Small intestine (tissue), 7 donors: ENCODE data around the gene ARMH1. TPM values are rescaled to one million over a fixed set of nuclear protein-coding genes. Genes with fewer than 3 reads are reported as not detected.
"Not testable (repeated sequence)": the region's sequence is repeated elsewhere in the genome, so short reads cannot be mapped to it uniquely, and the experiment has no call there.

Experiments used
- DNase-seq, 2 donors: peaks; one replicate each; pipeline versions ENCODE4 v3.0.0 to v3.0.0-alpha.2; 2013
- FAIRE-seq: peaks from 2 replicates; lab custom pipeline; 2012; peaks lifted over from hg19 to GRCh38; lab: Jason Lieb, UNC
- H3K27ac ChIP-seq, 3 donors: one replicate each; pipeline ENCODE4 v1.5.1; 2013; ENCODE audit warnings: low read length in 2 of 3, mild to moderate bottlenecking in 2 of 3, control low read depth in 1 of 3, inconsistent platforms in 1 of 3, low read depth in 1 of 3, moderate library complexity in 1 of 3
- H3K27me3 ChIP-seq, 3 donors: one replicate each; pipeline ENCODE4 v1.6.1; 2013; ENCODE audit warnings: low read length in 3 of 3, inconsistent platforms in 1 of 3; ENCODE audit not compliant: control insufficient read depth in 3 of 3, insufficient read depth in 3 of 3
- H3K36me3 ChIP-seq, 3 donors: one replicate each; pipeline ENCODE4 v1.6.1; 2013; ENCODE audit warnings: low read length in 3 of 3, inconsistent platforms in 1 of 3, low read depth in 1 of 3, mild to moderate bottlenecking in 1 of 3, moderate library complexity in 1 of 3; ENCODE audit not compliant: control insufficient read depth in 3 of 3, insufficient read depth in 2 of 3
- H3K4me1 ChIP-seq, 3 donors: one replicate each; pipeline ENCODE4 v1.6.1; 2013; ENCODE audit warnings: low read length in 2 of 3, inconsistent platforms in 1 of 3, low read depth in 1 of 3, mild to moderate bottlenecking in 1 of 3, moderate library complexity in 1 of 3; ENCODE audit not compliant: control insufficient read depth in 3 of 3, insufficient read depth in 2 of 3
- H3K4me3 ChIP-seq, 3 donors: one replicate each; pipeline ENCODE4 v1.5.1; 2013; ENCODE audit warnings: low read length in 3 of 3, control low read depth in 1 of 3, inconsistent platforms in 1 of 3, low read depth in 1 of 3, mild to moderate bottlenecking in 1 of 3, moderate library complexity in 1 of 3
- H3K9me3 ChIP-seq, 2 donors: one replicate each; pipeline ENCODE4 v1.6.1; 2013; ENCODE audit warnings: low read depth in 1 of 2, low read length in 1 of 2; ENCODE audit not compliant: control insufficient read depth in 2 of 2, insufficient read depth in 1 of 2
- WGBS, 3 donors: extraction: QIAGEN DNeasy Blood & Tissue Kit; methylation state at CpG; one replicate each; pipeline ENCODE4 v1.1.7; 2013; 5-methylcytosine and 5-hydroxymethylcytosine counted together
- polyA plus RNA-seq, 4 donors: library from polyadenylated mRNA; stranded (reverse) in 3 of 4; unstranded in 1 of 4; fragments of 200-250 nt in 3 of 4; fragments of 120-200 nt in 1 of 4; gene quantifications; one replicate each; pipeline versions ENCODE4 v1.2.1 to v1.2.3, GENCODE V29; 2013
- donor health status: healthy with polysubstance abuse.
- donor health status: control.
- donor health status: control.
- donor health status: Bipolar disorder and iron deficiency.
- donor health status: healthy.

The ARMH1 gene
- polyA plus RNA-seq, 4 donors, result 2.1 to 6.5 (median 3.4) TPM

DNA sequence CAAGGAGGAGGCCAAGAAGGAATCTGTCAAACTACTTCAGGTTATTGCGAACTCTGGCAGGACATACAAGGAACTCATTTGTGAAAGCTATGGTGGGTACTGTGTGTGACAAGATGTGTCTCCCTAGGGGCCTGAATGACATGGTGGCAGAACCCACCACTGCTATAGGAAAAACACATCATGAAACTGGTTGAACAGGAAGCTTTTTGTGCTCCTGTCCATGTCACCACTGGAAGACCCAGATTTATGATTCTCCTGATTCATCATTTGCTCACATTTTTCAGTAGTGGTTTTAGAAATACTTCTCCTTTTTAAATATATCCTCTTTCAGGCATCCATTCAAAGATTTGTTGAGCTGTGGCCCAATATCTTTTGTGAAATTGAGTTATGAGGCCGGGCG is 23.6 kb downstream of the ARMH1 start:
- peaks cover 0 to 2% (median 0%) of the 10 kb centered on the region in 3 donors for H3K4me1 ChIP-seq
- no peaks in the 10 kb centered on the region for H3K9me3 ChIP-seq
- no peak overlapping the region for H3K4me3 ChIP-seq
- DNase-seq, result no peak
- FAIRE-seq, result no peak
- no peaks in the 10 kb centered on the region for H3K36me3 ChIP-seq
- no peaks in the 10 kb centered on the region for H3K27me3 ChIP-seq
- no peak overlapping the region for H3K27ac ChIP-seq
- WGBS, 3 donors, result 90 to 99% (median 92%) methylated on average over 3 of the region's 3 CpGs

DNA sequence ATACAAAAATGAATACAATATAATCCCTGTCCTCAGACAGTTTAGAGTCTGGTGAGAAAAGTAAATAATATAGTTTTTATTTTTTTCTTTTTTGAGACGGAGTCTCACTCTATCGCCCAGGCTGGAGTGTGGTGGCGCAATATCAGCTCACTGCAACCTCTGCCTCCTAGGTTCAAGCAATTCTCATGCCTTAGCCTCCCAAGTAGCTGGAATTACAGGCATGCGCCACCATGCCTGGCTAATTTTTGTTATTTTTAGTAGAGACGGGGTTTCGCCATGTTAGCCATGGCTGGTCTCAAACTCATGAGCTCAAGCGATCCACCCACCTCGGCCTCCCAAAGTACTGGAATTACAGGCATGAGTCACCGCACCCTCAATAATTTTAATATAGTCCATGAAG is 24.9 kb downstream of the ARMH1 start:
- 89 to 92% (median 89%) methylated on average over 9 of the region's 9 CpGs for WGBS, 3 donors
- not testable (repeated sequence) for DNase-seq, FAIRE-seq

DNA sequence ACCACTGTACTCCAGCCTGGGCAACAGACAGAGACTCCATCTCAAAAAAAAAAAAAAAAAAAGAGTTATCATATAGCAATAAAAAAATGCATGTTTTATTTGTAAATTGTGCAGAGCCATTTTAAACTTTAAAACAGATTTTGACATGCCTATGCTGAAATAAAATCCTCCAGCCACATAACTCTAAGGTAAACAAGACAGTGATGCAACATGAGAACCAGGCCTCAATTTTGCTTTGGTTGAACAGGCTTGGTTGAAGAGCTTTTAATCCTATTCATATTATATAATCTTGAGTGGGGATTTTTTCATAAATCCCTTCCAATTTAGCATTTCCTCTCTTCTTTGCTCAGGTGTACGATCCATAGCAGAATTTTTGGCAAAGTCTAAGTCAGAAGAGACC is 26.1 kb downstream of the ARMH1 start:
- FAIRE-seq (no peak), DNase-seq (no peak)
- Histone ChIP-seq H3K9me3 (no peaks in the 10 kb centered on the region), H3K27ac (no peak overlapping the region), H3K27me3 (no peaks in the 10 kb centered on the region), H3K4me1 (peaks cover 0 to 2% (median 0%) of the 10 kb centered on the region in 3 donors), H3K36me3 (no peaks in the 10 kb centered on the region), H3K4me3 (no peak overlapping the region)
- 33 to 71% (median 40%) methylated on average over 1 of the region's 1 CpG for WGBS, 3 donors

More for the DNA sequence above, 24.9 kb downstream of the ARMH1 start:
- H3K27ac ChIP-seq, H3K9me3 ChIP-seq, H3K36me3 ChIP-seq, H3K27me3 ChIP-seq, H3K4me3 ChIP-seq, H3K4me1 ChIP-seq: not testable (repeated sequence)

DNA sequence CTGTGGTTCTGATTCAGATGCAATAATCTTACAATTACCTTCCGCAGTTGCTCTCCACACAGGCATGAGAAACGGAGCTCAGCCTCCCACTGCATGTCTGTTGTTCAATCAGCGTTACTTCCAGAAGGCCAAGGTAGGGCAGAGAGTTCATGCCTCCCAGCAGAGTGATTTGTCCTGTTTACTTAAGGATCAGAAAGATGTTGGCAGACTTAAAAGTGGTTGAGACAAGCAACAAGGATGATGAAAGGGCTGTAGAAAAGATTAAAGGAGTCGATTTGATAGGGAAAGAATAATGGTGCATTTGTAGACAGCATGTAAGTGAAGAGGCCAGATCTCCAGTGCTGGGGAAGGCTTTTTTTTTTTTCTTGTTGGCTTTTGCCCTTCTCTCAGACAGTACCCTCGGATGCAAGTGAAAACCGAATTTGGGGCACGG is 26.6 kb downstream of the ARMH1 start:
- no peaks in the 10 kb centered on the region for H3K27me3 ChIP-seq
- H3K4me1 ChIP-seq, result peaks cover 0 to 2% (median 0%) of the 10 kb centered on the region in 3 donors
- no peaks in the 10 kb centered on the region for H3K9me3 ChIP-seq
- no peak for FAIRE-seq
- no peak overlapping the region for H3K27ac ChIP-seq
- peak; percentile 32 to 44 for DNase-seq
- no peaks in the 10 kb centered on the region for H3K36me3 ChIP-seq
- H3K4me3 ChIP-seq, result no peak overlapping the region
- WGBS, 3 donors, result 20 to 63% (median 32%) methylated on average over 7 of the region's 7 CpGs

DNA sequence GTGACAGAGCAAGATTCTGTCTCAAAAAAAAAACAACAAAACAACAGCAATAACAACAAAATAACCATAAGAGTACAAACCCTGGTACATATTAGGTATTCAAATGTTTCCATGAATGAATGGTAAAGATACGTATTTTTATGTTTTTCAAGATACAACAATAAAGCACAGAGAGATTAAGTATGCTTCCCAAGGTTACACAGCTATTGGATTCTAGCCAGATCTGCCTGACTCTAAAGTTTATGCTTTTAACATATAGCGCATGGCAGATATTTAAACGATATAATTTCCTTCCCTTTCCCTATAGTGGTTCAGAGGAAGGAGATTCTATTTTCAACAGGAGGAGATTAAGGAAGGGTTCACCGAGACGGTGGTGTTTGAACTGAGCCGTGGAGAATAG is 31.0 kb downstream of the ARMH1 start:
- no peaks in the 10 kb centered on the region for H3K9me3 ChIP-seq
- WGBS, 3 donors, result 74 to 86% (median 86%) methylated on average over 6 of the region's 6 CpGs
- DNase-seq, result no peak
- peaks cover 0 to 2% (median 0%) of the 10 kb centered on the region in 3 donors for H3K4me1 ChIP-seq
- no peak overlapping the region for H3K27ac ChIP-seq
- no peaks in the 10 kb centered on the region for H3K27me3 ChIP-seq
- no peak overlapping the region for H3K4me3 ChIP-seq
- FAIRE-seq, result no peak
- H3K36me3 ChIP-seq, result no peaks in the 10 kb centered on the region

DNA sequence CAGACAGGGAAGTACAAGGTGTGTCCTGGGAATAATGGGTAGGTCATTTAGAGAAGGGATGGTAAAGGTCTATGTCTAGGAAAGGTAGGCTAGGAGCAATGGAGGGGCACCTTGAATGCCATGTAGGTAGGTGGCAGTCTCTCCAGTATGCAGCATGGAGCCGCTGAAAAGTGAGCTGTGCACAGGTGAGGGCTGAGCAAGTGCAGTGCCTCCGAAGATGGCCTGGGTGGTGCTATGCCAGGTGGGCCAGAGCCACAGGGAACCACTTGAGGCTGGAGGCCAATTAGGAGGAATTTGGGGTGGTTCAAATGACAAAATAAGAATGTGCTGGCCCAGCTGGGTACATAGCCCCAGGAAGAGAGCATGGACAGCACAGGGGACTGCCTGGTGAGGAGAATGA is 31.4 kb downstream of the ARMH1 start:
- 78 to 91% (median 88%) methylated on average over 2 of the region's 2 CpGs for WGBS, 3 donors
- no peak for DNase-seq
- FAIRE-seq, result no peak

DNA sequence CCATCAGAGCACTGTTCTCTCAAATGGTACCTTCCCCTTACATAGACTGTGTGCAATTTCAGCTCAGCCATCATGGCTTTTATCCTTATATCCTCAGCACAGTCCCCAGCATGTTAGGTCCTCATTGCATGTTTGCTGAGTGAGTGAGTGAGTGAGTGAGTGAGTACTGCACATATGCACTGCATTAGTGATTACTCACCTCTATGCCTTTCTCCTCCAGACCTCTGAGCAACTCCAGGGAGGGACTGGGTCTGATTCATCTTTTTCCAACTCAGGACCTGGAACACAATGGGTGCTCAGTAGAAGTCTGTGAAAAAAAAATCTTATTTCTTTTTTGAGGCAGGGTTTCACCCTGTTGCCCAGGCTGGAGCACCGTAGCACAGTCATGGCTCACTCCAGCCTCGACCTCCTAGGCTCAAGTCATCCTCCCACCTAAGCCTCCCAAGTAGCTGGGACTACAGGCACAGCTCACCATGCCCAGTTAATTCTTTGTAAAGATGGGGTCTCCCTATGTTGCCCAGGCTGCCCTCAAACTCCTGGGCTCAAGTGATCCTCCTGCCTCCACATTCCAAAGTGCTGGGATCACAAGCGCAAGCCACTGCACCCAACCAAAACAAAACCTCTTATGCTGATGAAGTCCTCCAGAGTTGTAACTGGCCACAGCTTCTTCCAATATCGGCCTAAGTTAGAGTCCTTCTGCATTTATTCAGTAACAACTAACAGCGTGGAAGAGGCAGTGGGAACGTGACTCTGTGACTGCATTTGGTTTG is 32.8 kb downstream of the ARMH1 start:
- Histone ChIP-seq H3K9me3 (no peaks in the 10 kb centered on the region), H3K4me1 (no peaks in the 10 kb centered on the region), H3K36me3 (no peaks in the 10 kb centered on the region), H3K4me3 (no peak overlapping the region), H3K27ac (no peak overlapping the region), H3K27me3 (no peaks in the 10 kb centered on the region)
- 87 to 90% (median 88%) methylated on average over 6 of the region's 6 CpGs for WGBS, 3 donors
- DNase-seq (no peak), FAIRE-seq (no peak)

More for the DNA sequence above, 31.4 kb downstream of the ARMH1 start:
- H3K9me3 ChIP-seq, result no peaks in the 10 kb centered on the region
- no peaks in the 10 kb centered on the region for H3K27me3 ChIP-seq
- H3K4me1 ChIP-seq, result peaks cover 0 to under 1% (median 0%) of the 10 kb centered on the region in 3 donors
- H3K27ac ChIP-seq, result no peak overlapping the region
- no peak overlapping the region for H3K4me3 ChIP-seq
- no peaks in the 10 kb centered on the region for H3K36me3 ChIP-seq

DNA sequence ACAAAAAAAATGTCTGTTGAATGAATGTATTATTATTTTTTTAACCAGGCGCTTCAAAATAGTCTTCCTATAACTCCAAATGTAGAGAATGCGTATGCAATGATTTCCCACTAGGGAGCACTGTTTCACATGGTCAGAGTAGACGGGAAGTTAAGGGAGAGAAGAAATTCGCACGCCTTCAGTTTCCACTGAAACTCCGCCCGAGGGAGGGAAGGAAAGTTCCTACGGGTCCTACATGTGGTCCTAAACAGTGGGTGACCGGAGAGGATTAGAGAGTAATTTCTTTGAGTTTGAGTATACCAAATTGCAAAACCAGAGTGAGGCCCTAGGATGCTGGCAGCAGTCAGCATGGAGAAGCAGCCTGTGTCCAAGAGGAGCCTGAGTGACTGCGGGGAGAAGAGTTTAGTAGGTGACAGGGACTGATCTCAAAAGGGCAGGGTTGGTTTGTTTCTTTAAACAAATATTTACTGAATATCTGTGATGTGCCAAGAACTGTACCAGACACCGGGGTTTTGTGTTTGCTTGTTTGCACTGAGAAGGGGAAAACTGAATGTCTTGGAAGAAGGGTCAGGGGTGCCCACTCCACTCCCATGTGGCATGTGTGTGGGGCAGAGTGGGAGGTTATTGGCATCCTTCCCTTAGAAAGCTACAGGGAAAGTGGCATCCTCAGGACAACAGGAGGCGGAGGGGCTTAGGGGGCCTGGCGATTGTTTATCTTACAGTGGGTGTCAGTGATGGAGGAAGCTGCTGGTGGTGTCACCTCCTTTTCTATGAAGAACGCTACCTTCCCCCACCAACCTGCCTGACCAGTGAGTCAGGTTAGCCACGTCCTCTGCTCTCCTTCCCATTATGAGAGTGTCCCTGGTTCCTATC is 33.7 kb downstream of the ARMH1 start:
- Histone ChIP-seq H3K4me1 (no peaks in the 10 kb centered on the region), H3K9me3 (no peaks in the 10 kb centered on the region), H3K27me3 (no peaks in the 10 kb centered on the region), H3K36me3 (no peaks in the 10 kb centered on the region), H3K27ac (no peak overlapping the region), H3K4me3 (no peak overlapping the region)
- WGBS, 3 donors, result 29 to 34% (median 33%) methylated on average over 15 of the region's 15 CpGs
- FAIRE-seq, result no peak
- DNase-seq, result peak; percentile 39 to 71
